IPS-NIHi11 (cell line): ENCODE results near the gene RSU1.
"Not testable (repeated sequence)": the region's sequence is repeated elsewhere in the genome, so short reads cannot be mapped to it uniquely, and the experiment has no call there.

Source experiments
- DNase-seq: peaks from one replicate; pipeline ENCODE4 v3.0.0; 2012; ENCODE audit warnings: mixed read lengths, low spot score

RSU1 gene

GRCh38 chr10:16817125-16818019 lies at the start of gene RSU1:
TSS of gene RSU1 (minus strand) at chr10:16817424. CDS start at chr10:16817081, 343 bp downstream.
- peak; percentile 98 for DNase-seq

GRCh38 chr10:16866541-16867275 lies 49.5 kb upstream of the RSU1 start:
- DNase-seq = no peak

GRCh38 chr10:16865766-16866165 lies 48.5 kb upstream of the RSU1 start:
- no peak for DNase-seq

- no peak for DNase-seq
Observed at GRCh38 chr10:16863766-16864165, 46.5 kb upstream of the RSU1 start.

GRCh38 chr10:16857419-16857818 lies 40.2 kb upstream of the RSU1 start:
- no peak for DNase-seq

GRCh38 chr10:16856567-16856966 lies 39.3 kb upstream of the RSU1 start:
- peak; percentile 30 for DNase-seq

- no peak for DNase-seq
Observed at GRCh38 chr10:16856092-16856491, 38.9 kb upstream of the RSU1 start.

GRCh38 chr10:16854623-16855022 lies 37.4 kb upstream of the RSU1 start:
- no peak for DNase-seq

- no peak for DNase-seq
Observed at GRCh38 chr10:16853809-16854208, 36.6 kb upstream of the RSU1 start.

GRCh38 chr10:16853201-16853600 lies 36.0 kb upstream of the RSU1 start:
- peak; percentile 33 for DNase-seq

GRCh38 chr10:16852624-16853023 lies 35.4 kb upstream of the RSU1 start:
- DNase-seq = no peak

GRCh38 chr10:16848562-16849154 lies 31.4 kb upstream of the RSU1 start:
- DNase-seq = no peak

- no peak for DNase-seq
Observed at GRCh38 chr10:16847644-16848043, 30.4 kb upstream of the RSU1 start.

- DNase-seq = no peak
Observed at GRCh38 chr10:16845248-16845647, 28.0 kb upstream of the RSU1 start.

- peak; percentile 21 for DNase-seq
Observed at GRCh38 chr10:16843252-16843870, 26.1 kb upstream of the RSU1 start.

- no peak for DNase-seq
Observed at GRCh38 chr10:16835228-16835627, 18.0 kb upstream of the RSU1 start.

GRCh38 chr10:16832351-16833080 lies 15.3 kb upstream of the RSU1 start:
- DNase-seq = no peak

- no peak for DNase-seq
Observed at GRCh38 chr10:16828701-16829175, 11.5 kb upstream of the RSU1 start.

GRCh38 chr10:16828114-16828568 lies 10.9 kb upstream of the RSU1 start:
- DNase-seq = peak; percentile 45

GRCh38 chr10:16827474-16827873 lies 10.2 kb upstream of the RSU1 start:
- not testable (repeated sequence) for DNase-seq

- DNase-seq = no peak
Observed at GRCh38 chr10:16822726-16823360, 5.6 kb upstream of the RSU1 start.
